NCI-H2029 (cell line): ENCODE data around the gene MALL.
A peak's percentile ranks its signal among the peaks of the same experiment; 100 is the strongest.
"Not testable (repeated sequence)": the region's sequence is repeated elsewhere in the genome, so short reads cannot be mapped to it uniquely, and the experiment has no call there.

Source experiments
- DNase-seq: peaks from one replicate; lab custom pipeline; 2025; lab: John Stamatoyannopoulos, UW

The MALL gene

DNA sequence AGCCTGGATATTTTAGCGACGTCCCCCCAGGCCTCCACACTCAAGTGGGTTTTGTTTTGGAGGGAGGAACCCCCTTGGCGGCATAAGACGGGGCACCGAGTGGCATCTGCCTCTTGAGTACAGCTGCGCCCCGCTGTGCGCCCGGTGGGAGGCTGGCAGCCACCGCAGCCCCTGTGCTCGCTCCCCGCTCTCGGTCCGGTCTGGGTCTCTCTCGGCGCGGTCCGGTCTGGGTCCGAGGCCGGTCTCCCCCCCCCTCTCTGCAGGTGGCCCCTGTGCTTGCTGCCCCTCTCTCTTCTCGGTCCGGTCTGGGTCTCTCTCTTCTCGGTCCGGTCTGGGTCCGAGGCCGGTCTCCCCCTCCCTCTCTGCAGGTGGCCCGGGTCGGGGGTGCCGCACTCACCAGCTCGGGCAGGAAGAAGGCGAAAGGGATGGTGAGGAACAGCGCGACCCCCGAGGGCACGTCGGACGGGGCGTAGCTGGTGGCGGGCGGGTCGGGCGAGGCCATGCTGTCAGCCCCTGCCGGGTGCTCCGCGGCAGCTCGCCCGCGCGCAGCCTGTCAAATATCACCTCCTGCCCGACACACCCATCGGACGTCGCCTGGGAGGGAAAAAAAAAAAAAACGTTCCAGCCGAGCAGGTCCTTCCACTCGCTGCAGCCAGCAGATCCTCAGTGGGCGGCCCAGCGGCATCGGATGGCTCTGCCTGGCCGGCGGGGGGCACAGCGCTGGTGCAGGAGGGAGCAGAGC is at the start of gene MALL:
MALL (minus strand) TSS at position 532 of the 742 bp plus-strand sequence; CDS start at position 502, 30 bp downstream.
- DNase-seq: peak; percentile 14

DNA sequence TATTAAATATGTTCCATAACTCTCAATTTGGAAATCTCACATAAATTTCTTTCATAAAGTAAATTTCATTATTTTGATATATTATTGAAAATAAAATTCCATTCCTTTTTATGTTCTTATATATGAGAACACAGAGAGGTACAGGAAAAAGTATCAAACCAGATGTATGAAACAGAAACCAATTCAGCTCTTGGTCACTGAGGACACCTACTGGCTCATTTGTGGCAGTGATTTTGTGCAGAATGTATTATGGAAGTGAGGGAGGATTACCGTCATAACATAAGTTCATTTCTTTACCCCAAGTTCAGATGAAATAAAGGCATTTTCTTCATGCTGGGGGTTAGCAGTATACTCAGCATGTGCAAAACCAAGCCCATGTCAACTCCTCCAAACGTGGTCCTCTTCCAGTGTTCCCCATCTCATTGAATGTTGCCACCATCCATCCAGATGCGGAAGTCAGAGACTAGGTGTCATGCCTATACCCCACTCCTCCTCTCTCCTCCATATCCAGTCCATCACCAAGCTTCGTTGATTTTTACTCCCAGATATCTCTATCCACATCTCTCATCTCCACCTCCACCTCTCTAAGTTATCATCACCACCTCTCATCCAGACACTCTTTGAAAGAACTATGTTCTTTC is 41.7 kb upstream of the MALL start:
- DNase-seq: peak; percentile 35

DNA sequence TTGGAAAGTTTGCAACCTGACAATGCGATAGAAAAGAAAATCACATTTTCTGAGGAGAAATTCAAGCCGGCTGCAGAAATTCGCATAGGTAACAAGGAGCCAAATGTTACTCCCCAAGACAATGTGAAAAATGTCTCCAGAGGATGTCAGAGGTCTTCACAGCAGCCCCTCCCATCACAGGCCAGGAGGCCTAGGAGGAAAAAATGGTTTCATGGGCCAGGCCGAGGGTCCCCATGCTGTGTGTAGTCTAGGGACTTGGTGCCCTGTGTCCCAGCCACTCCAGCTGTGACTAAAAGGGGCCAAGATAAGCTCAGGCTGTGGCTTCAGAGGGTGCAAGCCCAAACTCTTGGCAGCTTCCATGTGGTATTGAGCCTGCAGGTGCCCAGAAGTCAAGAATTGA is 39.2 kb upstream of the MALL start:
- DNase-seq: not testable (repeated sequence)

DNA sequence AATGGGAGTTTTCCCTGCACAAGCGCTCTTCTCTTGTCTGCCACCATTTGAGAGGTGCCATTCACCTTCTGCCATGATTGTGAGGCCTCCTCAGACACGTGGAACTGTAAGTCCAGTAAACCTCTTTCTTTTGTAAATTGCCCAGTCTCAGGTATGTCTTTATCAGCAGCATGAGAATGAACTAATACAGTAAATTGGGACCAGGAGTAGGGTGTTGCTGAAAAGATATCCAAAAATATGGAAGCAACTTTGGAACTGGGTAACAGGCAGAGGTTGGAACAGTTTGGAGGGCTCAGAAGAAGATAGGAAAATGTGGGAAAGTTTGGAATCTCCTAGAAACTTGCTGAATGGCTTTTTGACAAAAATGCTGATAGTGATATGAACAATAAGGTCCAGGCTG is 38.6 kb upstream of the MALL start:
- not testable (repeated sequence) for DNase-seq

DNA sequence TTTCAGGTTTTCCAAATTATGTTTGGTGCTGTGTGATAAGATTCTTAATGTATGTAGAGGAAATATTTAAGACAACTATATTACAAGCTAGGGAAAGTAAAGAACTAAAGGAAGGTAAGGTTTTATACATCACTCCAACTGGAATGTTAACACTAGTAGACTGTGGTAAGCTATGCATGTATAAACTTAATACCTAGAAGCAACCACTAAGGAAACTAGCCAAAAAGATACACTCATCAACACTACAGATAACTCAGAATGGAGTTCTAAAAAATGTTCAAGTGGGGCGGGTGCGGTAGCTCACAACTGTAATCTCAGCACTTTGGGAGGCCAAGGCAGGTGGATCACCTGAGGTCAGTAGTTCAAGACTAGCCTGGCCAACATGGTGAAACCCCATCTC is 37.8 kb upstream of the MALL start:
- no peak for DNase-seq

DNA sequence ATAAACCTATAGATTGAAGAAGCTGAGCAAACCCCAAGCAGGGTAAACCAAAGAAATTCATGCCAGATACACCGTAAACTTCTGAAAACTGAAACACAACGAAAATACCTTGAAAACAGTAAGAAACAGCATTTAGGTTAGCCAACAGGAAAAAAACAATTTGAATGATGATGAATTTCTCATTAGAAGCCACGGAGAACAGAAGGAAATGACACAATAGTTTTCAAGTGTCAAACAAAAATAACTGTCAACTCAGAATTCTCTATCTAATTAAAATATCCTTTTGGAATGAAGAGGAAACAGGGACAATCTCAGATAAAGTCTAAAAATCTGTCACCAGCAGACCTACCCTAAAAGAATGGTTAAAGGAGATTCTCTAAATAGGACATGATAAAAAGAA is 37.3 kb upstream of the MALL start:
- DNase-seq: no peak

DNA sequence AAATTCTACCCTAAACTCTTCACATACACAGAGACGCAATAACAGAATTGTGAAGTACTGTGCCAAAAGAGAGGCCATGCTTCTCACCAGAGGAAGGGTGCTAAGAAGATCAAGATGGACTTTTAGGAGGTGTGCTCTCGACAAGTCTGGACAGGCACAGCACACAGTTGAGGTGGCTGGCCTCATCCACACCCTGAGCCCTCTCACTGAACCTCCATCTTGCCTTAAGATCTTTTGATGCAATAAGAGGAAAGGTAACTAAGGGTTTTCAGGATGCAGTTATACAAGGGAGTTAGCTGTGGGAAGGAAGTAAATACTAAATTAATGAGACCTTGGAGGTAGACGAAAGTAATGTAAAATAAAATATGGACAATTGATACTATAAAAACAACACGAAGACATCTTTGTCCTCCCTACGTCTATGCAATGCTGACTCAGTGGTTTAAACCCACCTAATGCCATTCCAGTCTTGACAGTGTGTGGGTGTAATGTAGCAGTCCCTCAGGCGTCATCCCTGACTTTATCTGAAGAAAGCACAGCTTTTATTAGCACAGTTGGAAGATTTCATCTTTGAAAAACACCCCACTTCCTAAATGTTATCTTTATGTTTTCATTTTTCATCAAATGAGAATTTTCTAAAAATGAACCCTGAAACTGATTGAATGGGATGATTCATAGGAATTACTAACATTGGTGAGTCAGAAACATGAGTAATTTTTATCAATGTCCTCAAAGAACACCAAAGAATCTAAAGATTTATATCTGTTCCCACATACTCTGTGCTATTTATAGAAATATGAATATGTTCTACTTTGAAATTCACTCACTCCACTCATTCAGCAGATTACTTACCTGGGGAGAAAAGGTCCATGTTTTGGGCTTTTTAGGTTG is 34.0 kb upstream of the MALL start:
- DNase-seq: no peak

DNA sequence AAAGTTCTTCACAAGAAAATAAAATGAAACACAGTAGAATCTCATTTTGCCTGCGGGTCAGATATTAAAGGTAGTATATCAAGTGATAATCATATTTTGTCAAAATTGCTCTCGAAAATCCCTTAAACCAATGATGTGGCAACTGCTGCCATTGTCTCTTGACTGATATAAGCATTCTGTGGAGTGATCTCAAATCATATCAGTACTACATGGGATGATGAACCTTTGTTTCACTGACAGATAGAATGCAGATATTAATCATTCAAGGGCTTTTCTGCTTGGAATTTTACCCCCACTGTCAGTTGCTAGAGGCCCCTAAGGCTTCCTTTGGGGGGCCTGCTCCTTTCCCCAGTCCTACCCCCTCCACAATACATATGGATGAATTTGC is 31.3 kb upstream of the MALL start:
- no peak for DNase-seq

DNA sequence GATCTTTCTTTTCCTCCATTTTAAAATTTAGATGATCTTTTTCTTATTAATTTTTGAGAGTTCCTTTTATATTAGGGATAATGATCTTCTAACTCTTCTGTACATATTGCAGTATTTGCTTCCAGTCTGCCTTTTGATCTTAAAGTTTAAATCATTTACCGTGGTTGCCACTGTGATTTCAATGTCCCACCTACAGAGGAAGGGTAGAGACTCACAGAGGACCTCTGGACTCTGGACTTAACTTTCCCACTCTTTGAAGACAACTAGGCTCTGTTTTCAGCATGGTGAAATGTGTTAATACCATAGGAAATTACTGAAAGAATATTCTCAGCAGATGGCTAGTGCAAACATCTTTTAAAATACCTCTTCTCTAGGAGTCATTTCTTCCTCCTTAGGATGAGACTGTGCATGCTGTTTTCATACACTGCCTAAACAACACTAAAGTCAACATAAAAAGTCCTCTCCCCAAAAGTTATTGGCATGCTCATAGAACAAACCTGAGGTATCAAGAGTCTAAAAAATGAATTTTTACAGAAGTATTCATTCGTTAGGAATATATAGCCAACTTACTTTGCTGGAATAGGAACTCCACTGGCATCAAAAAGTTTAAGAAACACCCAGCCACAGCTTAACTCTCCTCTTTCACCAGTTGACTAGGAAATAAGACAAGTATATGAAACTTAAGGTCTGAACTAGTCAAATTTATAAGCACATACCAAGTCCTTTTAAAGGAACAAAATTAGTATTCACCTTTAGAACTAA is 30.7 kb upstream of the MALL start:
- DNase-seq: no peak

DNA sequence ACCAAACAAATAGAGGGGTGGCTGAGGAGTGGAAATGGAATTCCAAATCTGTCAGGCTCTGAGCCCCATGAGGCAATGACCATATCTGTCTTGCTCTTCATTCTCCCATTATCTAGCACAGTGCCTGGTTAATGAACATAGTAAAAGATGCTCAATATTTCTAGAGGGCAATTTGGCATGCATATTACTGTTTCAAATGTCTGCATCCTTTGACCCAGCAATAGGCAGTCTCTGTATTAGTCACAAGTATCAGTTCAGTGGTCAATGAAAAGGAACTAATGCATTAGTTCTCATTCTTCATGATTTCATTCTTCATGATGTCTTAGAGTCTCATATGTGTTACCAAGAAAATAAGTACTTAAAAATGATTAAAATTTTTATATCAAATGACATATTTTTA is 28.4 kb upstream of the MALL start:
- no peak for DNase-seq

DNA sequence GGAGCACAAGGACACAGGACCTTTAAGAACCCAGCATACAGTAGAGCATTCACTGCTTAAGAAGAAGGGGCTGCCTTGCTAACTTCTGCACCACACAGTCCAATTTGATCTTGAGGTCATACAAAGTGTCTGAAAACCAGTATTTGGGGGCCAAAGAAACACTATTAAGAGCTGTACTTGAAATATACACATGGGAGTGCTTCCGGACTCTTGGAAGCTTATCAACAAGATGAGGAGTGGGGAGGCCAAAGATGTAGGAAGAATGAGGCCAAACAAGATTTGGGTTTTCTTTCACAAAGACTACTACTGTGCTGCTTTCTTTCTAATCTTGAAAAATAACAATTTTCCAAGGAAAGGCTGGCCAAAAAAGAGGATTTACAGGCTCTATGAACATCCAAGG is 24.8 kb upstream of the MALL start:
- DNase-seq: no peak

DNA sequence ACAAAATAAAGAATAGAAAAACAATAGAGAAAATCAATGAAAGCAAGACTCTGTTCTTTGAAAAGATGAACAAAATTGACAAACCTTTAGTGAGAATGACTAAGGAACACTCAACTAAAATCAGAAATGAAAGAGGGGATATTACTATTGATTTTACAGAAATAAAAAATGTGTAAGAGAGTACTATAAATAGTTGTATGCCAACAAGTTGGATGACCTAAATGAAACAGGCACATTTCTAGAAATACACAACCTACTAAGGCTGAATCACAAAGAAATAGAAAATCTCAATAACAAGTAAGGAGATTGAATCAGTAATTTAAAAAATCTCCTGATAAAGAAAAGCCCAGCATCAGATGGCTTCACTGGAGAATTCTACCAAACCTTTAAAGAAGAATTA is 18.4 kb upstream of the MALL start:
- no peak for DNase-seq

DNA sequence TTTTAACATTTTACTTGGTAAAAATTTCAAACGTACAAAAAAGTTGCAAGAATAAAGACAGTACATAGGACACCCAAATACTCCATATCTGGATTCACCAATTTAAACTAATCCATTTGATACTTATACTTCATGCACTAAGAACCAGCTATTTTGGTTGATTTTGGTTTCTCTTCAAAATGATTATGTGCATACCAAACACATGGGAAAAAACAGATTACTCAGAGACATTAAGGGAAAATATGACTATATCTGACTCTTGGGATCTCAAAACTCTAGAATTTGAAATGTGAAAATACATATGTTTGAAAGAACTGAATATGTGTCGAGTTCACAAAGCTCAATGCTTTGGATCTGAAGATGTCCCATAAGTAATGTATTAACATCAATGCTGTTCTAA is 15.5 kb upstream of the MALL start:
- no peak for DNase-seq

DNA sequence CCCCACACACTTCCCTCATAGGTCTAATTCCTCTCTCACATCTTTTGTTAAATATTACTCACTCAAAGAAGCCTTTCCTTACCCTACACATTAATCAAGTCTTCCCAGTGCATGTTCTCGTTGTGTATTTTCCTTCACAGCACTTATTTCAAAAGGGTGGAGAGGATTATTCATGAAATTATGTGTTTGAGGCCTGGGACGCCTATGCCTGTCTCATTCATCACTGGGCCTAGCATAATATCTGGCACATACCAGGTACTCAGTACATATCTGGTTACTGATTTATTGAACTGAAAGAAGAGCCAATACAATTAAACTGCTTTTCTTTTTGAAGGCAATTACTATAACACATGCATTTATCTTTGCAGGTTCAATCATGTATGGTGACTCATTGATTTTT is 15.1 kb upstream of the MALL start:
- no peak for DNase-seq

DNA sequence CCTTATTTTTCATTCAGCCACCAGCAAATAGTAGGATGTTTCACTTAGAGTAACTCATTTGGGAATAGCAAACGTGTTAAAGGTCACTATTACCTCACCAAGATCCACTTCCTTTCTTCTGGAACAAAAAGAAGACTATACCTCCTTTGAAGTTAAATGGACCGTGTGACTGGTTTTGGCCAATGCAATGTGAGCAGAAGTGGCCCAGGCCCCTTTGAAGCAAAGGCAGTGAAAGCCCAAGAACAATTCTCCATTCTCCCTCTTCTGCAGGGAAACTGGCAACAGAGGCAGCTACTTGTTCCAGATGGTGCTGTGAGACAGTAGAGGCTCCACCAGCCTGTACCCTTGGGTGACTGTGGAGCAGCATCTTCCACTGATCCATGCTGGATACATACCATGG is 11.3 kb upstream of the MALL start:
- DNase-seq: no peak

DNA sequence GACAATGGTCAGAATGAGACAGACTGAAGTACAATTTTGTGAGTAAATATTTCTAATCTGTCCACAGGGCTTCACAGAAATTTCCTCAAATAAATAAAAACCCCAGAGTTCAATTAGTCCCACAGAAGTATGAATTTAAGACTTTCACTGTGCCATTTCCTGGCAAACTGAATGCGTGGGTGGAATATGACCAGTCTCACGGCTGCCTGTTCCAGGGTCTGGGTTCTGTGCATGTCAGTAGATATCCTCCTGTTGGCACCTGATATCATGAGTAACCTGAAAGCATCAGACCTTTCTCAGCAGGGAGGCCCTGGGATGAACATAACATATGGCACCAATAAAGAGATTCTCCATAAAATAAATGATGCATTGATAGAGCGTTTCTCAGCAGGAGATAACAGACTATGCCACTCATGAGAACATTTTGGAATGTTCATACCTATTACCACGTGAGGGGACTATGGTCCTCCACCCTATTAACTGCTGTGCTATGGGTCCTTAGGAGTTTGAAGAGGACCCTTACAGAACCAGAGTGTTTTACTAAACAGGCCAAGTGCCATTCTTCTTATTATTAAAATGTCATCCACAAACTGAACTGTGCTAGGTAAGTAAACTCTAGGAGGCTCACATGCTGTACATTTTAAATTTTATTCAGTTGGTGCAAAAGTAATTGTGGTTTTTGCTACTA is 10.6 kb upstream of the MALL start:
- no peak for DNase-seq

DNA sequence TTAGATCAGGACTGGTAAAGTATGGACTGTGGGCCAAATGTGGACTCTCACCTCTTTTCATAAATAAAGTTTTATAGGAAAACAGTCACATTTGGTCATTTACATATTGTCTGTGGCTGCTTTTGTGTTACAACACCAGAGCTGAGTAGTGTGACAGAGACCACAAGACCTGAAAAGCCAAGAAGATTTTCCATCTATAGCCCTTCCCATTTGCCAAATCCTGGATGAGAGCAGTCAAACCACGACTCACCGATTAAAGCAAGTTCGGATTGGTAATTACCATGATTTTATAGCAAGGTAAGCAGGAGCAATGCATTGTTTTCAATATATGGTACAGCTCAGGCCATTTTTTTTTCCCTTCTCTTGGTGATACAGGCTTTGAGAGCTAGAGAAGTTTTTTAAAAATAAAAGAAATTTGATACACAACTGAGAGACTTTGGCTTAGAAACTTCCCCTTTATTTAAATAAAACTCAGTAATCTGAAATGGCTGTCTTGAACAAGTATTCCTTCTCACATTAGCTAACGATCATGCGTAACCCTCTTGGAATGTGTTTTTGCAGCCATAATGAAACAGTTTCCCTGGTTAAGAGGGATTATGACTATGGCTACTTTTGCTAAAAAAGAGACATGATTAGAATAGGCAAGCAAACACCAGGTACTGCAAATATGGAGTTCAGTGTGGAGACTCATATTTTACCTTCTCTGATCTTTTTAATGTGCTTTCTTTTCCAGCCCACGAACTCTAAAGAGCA is 9.5 kb upstream of the MALL start:
- no peak for DNase-seq

DNA sequence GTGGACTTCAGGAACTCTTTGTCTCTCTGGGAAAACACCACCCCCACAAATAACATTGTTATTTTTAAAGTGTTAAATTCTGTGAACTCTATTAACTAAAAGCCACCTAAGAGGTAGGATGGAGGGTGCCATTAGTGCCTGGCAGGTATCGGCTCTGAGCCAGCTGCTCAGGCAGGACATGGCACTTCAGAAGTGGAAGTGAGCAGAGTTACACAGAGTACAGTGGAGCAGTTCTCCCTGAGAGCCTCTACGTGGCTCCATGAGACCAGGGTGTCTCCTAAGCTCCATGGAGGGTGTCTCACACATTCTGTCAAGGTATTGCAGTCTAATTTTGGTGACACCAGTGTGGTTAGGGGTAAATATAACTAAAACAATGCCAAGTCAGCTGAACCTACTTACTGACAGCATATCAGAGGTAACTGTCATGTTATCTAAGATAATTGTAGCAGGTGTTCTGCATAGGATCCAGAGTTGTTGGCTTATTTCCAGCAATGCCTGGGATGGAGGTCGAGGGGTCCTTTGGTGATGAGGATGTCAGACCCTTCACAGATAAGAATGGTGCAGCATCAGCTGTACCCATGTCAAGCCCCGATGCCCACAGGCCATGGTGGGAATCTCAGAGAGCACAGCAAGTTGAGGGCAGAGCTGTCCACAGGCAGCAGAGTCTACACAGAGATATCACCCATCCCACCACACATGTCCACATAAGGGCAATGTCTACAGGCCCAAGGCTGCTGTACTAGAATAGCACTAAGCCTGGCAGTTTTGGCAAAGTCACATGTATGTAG is 8.6 kb upstream of the MALL start:
- no peak for DNase-seq

DNA sequence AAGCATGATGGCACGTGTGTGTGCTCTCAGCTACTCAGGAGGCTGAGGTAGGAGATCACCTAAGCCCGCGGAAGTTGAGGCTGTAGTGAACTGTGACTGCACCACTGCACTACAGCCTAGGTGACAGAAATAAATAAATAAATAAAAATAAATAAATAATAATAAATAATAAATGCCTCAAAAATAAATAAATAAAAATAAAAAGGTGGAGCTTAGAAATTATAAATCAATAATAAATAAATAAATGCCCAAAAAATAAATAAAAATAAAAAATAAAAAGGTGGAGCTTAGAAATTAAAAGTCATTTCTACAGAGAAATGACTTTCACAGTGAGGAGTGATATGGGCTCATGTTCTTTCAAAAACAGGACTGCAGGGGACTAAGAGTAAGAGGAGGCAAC is 6.0 kb upstream of the MALL start:
- DNase-seq: no peak

DNA sequence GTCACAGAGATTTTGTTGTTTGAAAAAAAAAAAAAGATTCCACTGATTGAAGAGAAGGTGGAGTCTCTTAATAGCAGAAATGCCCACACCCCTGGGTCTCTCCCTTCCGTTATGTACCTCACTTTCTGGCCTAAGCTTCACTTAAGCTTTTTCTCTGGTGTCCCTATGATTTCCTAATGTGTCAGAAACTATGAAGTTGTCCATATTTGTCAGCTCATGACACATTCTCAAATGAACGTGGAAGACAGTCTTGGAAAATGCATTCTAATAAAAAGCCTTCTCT is 5.4 kb upstream of the MALL start:
- no peak for DNase-seq
